Activated CD4-positive, alpha-beta T cell treated with anti-CD3 and anti-CD28 coated beads, Interleukin-2, amount 50 U/mL, for 16 hours (primary cell): ENCODE measurements around the gene GATA2.

Experiments used
- DNase-seq: peaks from one replicate; pipeline ENCODE4 v3.0.0-alpha.2; 2020

Gene GATA2

DNA sequence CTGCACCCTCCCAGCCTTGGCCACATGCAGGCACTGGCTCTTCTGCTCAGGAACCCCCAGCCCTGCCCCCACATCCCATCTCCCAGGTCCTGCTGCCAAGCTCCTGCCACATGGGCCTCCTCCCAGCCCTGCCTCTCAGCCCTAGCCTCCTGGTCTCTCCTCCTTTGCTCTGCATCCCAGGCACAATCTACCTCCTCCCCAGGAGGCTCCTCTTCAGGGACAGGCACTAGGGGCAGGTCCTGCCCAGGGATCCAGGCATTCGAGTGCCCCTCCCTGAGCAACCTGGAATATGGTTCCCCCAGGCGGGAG is 38.7 kb downstream of the GATA2 start:
- DNase-seq = no peak

DNA sequence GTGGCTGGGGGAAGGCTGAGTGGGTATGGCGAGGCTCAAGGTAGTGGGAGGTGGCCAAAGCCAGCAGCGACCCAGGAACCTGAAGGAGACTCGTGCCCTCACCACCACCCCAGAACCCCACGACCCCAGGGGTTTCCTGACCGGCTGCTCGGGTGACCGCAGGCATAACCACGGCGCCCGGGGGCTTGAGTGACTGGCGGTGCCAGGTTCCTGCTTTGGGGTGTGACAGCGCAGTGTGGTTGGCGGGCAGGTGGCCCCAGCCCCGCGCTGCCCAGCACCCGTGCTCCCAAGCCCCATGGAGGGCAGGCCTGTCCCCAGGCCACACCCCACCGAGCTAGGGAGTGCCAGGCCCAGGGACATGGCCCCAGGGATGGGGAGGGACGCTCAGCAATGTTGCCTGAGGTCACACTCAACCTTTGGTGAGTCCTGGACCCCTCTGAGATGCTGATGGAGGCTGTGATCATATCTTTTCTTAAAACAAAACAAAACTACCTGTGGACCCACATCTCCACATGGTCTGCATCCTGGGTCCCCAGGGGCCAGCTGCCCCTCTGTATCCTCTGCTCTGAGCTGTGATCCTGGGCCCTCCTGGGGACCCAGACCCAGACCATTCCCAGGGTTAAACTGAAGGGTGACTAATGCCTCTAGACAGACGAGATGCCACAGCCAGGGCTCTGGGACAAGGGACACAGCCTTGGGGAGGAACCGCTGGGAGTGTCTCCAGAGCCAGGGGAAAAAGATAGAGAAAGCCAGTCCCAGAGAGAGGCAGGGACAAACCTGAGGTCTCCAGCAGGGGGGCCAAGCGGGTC is 39.3 kb downstream of the GATA2 start:
- no peak for DNase-seq

DNA sequence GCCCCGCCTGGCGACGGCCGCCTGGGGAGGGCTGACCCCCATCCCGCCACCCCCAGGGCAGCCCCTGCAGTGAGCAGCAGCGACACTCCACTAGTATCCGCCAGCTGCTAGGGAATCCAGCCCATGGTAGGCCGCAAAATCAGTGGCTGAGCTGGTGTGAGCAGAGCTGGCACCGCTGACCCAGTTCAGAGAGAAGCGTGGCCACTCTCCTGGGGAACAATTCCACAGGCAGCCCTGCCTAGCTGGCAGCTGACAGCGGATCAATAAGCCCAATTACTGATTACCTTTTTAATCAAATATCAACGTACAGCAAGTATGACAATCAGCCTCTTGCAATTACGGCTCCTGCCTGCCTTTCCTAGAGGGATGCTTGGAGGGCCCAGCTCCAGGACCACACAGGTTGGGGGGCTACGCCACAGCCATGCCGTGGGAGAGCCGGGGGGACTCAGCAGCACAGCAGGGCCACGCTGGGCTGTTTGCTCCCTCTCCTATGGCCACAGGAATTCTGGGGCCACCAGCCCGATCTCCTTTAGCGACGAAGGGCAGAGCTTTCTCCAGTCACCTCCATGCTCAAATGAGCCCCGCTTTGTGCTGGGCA is 40.2 kb downstream of the GATA2 start:
- DNase-seq = no peak

DNA sequence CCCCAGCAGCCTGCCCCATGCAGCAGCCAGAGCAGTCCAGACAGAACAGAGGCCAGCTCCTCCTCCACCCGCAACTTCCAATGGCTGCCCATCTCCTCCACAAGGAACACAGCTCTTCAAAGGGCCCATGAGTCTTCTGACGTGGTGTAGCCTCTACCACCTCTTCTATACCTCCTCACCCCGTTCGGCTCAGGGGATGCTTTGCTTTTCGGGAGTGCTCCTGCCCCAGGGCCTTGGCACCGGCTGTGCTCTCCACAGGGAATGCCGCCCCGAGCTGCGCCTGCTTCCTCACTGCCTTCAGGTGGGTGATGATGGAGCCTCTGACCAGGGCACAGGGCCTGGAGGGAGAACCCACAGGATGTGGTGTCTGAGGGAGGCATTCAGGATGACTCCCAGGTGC is 40.9 kb downstream of the GATA2 start:
- no peak for DNase-seq

DNA sequence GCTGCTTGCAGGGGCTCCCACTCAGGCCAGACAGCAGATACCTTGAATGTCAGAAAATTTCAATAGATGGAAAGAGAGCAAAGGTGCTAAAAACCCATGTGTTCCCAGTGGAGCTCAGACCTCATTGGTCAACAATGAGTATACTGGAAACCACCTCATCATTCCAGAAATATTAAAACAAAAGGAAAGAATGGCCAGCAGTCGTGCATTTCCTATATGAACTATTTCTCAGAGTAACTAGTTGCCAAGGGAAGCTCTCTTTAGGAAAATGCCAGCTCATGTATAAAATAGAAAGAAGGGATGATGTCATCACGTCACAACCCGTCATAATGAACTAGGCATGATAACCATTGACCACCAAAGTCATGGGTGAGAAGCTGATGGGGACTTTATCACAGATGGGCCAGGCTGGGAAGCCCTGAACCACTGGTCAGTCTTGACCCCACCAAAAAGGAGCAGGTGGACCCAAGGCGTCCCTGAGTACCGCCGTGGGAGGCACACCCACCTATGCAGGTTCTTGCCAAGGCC is 43.8 kb downstream of the GATA2 start:
- peak; percentile 31 for DNase-seq

DNA sequence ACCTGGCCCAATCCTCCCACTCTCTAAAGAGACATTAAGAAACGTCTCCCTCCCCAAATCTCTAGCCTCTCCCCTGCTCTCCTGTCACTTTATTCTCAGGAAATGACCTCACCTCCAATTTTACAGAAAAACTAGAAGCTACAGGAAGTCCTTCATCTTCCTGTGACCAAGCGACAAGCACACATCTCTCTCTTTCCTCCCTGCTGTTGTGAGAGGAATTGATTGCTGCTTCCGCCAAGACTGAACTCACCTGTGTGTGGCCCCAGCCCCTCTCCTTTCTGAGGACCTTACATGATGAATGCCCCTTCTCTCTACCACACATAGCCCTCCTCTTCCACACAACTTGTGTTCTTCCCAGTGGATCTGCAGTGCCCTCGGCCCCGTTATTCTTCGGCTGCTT is 44.5 kb downstream of the GATA2 start:
- peak; percentile 66 for DNase-seq

DNA sequence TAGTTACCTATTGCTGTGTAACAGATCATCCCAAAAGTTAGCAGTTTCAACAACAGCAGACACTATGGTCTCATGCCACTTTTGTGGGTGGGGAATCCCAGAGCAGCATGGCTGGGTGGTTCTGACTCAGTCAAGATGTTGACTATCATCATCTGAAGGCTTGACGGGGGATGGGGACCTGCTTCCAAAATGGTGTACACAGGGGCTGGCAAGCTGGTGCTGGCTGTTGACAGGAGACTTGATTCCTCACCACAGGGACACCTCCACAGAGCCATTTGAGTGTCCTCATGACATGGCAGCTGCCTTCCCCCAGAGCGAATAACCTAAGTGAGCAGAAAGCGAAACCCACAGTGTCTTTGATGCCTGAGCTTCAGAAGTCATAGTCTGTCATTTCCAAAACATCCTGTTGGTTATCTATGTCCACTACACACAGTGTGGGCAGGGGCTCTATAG is 45.4 kb downstream of the GATA2 start:
- peak; percentile 88 for DNase-seq

DNA sequence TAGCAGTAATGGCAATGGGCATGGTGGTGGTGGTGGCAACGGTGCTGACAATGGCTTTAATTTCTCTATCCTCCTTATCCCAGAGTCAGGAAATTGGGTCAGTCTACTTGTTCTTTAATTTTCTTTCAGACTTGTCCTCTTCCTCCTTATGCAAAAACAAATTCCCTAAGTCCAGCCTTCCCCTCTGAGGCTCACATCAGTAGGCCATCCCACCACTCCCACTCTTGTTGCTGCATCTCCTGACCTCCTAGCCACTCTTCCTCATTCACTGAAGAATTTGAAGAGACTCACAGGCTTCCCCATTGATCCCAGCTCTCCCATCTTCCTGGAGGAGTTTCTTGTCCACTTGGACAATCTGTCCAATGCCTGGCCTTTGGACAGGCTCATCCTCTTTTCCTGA is 46.2 kb downstream of the GATA2 start:
- no peak for DNase-seq

DNA sequence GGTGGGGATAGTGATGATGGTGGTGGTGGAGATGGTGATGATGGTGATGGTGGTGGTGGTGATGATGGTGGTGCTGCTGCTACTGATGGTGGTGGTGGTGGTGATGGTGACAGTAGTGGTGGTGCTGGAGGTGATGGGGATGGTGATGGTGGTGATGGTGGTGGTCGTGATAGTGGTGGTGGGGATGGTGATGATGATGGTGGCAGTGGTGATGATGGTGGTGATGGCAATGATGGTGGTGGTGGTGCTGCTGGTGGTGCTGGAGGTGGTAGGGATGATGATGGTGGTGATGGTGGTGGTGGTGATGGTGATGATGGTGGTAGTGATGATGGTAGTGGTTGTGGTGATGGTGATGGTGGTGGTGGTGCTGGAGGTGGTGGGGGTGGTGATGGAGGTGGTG is 47.6 kb downstream of the GATA2 start:
- no peak for DNase-seq

DNA sequence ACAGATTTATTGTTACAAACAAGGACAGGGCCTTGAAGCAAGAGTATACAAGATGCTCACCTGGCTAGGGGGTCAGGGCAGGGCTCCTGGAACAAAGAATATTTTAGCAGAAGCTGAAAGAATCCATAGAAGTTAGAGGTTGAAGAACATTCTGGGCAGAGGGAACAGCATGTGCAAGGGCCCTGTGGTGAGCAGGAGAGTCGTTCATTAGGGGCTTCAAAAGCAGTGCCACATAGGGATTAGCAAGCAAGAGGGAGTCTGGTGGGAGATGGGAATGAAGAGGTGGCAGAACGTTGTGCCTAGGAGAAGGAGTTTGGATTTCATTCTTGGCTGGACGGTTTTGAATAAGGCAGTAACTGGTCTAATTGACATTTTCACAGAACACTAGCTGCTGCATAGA is 49.2 kb downstream of the GATA2 start:
- DNase-seq = no peak

DNA sequence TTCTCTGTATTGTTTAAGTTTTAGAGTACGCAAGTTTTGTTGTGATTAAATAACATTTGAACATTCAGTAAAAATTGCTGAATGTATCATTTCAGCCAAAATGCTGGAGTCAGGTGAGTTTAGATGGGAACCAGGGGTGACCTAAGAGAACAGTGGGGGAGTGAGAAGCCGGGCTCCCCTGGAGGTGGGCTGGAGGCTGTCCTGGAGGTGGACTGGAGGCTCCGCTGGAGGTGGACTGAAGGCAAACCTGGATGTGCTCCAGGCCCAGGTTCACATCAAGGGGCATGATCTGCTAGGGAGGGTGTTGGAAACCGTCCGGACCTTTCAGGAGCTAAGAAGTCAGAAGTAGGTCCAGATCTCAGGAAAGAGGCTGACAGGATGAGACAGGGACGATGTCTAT is 50.1 kb downstream of the GATA2 start:
- no peak for DNase-seq

DNA sequence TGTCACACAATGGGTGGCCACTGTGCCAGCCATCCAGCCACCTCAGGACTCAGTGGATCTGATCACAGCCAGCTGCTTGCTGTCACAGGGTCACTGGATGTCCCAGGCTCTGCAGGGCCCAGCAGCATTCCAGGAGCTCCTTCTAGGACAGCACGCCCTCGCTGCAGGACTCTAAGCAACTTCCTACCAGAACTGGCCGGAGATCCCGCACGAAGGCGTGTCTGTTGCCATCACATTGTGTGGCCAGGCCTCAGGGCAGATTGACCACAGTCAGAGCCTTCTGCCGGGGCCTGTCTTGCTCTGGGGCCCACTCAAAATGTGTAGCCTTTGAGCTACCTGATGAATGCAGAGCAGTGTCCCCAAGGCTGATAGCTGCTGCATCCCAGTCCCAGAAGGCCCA is 50.9 kb downstream of the GATA2 start:
- no peak for DNase-seq

DNA sequence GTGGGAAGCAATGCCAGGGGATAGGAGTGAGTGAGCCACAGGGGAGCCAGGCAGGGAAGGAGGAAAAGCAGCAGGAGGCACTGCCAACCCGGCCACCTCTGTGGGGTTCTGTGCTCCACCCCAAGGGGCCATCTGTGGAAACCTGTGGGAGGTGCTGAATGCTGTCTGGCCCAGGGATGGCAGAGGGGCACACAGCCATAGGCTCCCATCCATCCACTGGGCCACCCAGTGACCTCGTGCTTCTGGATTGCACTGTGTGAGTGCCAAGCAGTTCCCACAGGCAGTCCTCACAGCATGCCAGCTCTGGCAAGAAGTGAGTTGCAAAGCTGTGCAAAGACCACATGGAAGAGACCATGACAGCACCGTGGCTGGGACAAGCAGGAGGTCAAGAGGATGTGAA is 53.8 kb downstream of the GATA2 start:
- no peak for DNase-seq

DNA sequence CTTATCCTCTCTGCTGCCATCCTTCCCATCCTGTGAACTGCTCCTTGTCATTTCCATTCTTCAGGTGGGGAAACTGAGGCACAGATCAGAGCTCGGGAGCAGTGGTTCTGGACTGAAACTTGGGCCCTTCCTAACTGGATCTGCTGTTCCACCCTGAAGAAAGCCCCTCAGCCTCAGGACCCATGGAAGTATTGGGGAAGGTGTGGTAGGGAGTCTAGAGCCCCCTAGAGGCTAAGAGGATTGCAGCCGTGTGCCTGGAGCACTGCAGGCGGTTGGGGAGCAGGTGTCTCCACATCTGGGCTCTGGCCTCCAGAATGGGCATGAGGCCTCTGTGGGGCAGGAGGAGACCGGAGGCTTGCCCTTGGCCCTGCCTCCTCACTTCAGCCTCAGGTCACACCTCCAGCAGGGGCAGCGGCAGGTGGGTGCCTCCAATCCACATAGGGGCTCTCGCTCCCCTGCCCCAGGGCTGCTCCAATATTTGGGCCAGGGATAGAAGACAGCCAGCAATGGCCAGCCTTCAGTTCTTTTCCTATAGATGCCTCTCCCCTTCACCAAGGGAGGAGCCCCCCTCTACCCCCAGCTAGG is 54.4 kb downstream of the GATA2 start:
- DNase-seq = peak; percentile 8

DNA sequence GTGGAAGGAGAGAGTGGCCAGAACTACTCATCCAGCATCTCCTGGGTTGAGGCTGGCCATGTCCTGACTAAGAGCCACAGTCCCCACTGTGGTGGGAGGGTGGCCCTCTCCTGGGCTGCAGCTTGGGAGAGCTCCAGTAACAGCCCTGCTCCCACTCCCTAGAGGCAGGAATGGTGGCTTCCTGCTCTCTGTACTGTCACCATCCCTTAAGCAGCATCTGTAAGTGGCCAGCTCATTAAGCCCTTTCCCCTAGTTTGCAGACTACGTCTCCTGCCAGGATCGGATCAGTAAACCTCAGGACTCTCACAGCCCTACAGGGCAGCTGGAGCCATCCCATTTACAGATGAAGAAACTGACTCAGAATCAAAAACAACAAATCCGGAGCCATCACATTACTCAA is 56.8 kb downstream of the GATA2 start:
- DNase-seq = no peak

DNA sequence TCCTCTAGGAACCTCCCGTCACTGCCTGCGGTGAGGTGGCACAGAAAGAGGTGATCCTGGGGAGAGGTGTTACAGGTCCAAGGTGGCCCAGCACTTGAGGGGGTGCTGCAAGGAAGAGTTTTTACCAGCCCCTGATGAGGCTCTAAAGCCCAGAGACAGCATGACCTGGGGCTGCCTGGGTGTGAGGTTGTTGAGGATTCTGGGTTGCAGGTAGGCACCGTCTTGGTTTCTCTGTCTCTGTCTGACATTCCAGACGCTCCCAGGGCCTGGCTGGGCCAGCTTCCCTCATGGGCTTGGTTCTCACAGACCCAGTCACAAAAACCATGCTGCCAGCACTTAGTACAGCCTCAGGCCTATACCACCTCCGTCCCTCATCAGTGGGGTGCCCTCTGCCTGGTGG is 57.4 kb downstream of the GATA2 start:
- DNase-seq = no peak

DNA sequence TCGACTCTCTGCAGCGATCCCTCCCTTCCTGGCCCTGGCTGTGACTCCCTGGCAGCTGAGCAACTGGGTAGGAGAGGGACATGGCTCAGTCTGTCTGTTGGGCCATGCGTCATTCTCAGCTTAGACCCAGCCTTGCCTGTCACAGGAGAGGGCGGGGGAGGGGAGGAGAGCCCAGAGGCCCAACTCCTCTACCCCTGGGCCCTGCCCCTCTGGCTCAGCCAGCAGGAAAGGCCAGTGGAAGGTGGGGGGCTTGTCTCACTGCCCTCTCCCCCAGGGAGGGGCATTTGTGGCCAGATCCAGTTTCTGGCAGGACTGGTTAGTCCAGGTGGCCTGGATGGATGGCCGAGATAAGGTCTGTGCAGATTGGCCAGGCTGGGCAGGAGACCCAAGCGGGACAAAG is 57.9 kb downstream of the GATA2 start:
- no peak for DNase-seq

DNA sequence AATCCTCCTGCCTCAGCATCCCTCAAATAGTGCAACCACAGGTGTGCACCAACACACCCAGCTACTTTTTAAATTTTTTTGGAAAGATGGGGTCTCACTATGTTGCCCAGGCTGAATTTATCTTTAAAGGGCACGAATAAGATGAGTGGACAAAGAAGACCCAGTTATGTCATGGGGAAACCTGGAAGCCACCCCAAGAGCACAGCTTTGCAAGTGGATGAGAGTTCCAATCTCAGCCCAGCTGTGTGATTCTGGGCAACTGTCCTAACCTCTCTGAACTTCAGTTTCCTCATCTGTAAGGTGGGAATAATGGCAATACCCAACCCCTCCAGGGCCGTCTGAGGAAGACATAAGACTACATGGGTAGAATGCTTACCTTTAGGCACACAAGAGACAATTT is 58.5 kb downstream of the GATA2 start:
- DNase-seq = no peak

DNA sequence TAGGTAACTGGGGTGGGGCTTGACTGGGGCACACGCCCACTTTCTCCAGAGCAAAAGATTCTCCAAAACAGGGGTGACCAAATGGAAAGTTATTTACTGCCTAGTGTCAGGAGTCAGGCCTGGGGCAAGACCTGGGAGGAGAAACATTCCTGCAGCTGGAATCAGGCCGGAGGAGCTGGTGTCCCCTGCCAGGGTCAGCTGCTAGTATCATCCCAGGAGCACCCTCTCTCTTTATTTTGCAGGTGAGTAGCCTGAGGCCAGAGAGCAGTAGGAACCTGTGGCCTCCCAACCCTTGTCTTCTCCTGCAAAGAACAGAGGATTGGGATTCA is 59.2 kb downstream of the GATA2 start:
- no peak for DNase-seq

DNA sequence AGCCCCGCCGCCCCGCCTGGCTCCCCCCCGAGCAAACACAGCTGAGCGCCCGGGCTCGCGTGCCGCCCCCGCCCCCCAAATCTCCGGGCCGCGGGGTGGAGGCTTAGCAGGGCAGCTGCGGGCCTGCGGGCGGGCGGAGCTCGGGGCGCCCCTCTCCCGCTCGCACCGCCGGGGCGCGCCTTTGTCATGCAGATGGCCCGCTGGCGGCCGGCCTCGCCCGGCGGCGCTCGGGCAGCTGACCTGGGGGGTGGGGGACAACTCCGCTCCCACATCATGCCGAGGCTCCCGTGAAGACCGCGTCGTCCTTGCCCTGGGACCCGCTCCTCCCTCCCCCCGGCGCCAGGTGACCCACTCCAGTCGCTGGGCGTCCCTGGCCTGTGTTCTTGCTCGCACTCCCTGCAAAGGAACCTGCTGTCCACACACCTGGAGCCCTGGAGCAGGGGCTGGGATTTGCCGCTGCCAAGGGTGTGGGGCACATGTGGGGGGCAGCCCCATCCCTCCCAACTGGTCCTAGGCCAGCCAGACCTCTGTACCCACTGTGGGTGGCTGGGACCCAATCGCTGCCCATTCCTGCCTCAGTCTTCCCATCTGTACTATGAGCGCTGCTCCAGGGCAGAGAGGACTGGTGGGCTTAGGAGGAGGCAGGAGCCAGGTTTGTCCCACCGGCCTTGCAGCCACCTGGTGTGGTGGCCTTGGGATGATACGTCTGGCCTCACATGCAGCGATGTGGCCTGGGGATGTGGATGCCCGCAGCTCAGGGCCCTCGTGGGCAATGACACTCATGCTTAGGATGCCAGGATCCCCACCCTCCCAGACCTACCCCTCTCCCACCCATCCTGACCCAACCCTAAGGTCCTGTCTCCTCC is 59.8 kb downstream of the GATA2 start:
- no peak for DNase-seq

DNA sequence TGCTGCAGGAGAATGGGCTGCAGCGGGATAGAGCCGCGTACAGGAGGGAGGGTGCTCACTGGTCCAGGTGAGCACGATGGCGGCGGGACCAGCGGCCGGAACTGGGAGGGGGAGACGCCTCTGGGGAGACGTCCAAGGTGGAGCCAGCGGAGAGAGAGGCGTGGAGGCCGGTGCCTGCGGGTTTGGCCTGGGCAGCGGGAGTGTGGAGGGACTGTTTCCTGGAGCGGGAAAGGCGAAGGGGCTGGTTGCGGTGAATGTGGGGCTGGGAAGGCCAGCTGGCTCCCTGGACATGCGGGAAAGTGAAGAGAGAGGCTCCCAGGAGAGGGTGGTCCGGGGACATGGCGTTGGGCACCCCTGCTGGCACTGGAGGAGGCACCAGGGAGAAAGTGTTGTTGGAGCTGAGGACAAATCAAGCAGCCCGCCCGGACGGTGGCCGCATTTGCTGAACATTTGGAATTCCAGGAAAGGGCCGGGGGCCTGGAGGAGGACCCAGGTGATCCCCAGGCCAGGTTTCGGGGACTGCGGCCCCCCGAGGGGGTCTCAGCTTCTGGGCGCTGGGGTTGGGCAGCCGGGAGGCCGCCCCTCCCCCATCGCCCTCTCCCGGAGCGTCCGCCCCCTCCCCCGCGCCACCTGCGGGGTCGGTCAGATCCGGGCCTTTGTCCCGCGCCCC is 60.6 kb downstream of the GATA2 start:
- DNase-seq = no peak

DNA sequence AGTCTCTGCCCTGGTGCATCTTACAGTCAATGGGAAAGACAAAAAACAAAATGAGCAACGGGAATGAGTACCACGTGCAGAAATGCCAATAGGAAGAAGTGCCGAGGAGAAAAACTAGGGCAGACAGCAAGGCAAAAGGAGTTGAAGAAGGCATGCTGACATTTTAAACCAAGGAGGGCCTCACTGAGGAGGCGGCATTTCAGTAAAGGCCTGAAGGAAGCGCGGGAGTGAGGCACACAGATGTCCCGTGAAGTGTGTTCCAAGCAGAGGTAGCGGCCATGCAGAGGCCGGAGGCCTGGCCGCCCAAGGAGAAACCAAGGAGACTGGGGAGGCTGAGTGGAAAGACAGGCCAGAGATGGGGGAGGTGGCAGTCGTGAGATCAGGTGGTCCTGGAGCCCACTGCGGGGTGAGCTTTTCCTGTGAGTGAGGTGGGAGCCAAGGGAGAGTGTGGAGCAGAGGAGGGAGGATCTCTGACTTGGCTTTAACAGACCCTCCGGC is 61.1 kb downstream of the GATA2 start:
- DNase-seq = no peak

DNA sequence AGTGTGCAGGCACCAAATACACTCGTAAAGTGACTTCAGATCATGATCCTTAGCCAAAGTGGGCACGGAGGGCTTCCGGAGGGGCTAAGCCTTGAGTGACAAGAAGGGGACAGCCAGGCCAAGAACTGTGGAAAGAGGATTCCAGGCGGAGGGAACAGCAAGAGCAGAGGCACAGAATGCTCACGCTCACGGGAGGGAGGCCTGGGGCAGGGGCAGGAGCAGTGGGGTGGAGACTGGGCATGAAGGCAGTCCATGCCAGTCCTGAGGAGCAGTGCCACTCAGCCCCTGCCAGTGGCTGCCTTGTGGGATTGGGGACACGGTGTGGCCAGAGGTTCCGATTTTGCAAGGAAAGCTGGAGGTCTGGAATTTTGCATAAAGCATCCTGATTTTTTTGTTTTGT is 62.3 kb downstream of the GATA2 start:
- no peak for DNase-seq
